PFSK-1 (cell line): ENCODE results near the gene C6orf132.

ENCODE experiments used
- FOXP2 ChIP-seq: optimal IDR thresholded peaks from 2 replicates; pipeline ENCODE3; 2011; ENCODE audit warnings: borderline replicate concordance, control low read depth, inconsistent platforms; ENCODE audit not compliant: insufficient read depth; ENCODE audit errors: extremely low read length, extremely low read depth
- POLR2AphosphoS5 ChIP-seq: IDR thresholded peaks from 2 replicates; pipeline ENCODE4 v1.6.1; 2012; ENCODE audit warnings: low read depth, mild to moderate bottlenecking, control low read depth, low read length, moderate library complexity
- REST ChIP-seq, 2 experiments: IDR thresholded peaks; 2 replicates each; pipeline versions ENCODE4 v1.6.1 to v1.8.0; 2011 to 2012; ENCODE audit warnings: low read depth in 2 of 2, low read length in 2 of 2, control low read depth in 1 of 2, inconsistent platforms in 1 of 2, mild to moderate bottlenecking in 1 of 2, moderate library complexity in 1 of 2; ENCODE audit not compliant: insufficient read depth in 1 of 2
- SIN3A ChIP-seq: IDR thresholded peaks from 2 replicates; pipeline ENCODE4 v1.6.1; 2012; ENCODE audit warnings: mild to moderate bottlenecking, low read length, moderate library complexity, borderline replicate concordance; ENCODE audit not compliant: insufficient read depth
- TAF1 ChIP-seq: IDR thresholded peaks from 2 replicates; pipeline ENCODE4 v1.6.1; 2012; ENCODE audit warnings: low read length, control low read depth, borderline replicate concordance; ENCODE audit not compliant: insufficient read depth

The C6orf132 gene

GRCh38 chr6:42131531-42131930 lies 10.9 kb downstream of the C6orf132 start:
- TF ChIP-seq FOXP2 (no peak), REST (IDR thresholded peaks at IDR 0.05; ENCODE audit: insufficient read depth in 1 of 2, low read depth in 2 of 2, low read length in 2 of 2) (no peak), TAF1 (no peak), SIN3A (no peak), POLR2AphosphoS5 (no peak)

DNA sequence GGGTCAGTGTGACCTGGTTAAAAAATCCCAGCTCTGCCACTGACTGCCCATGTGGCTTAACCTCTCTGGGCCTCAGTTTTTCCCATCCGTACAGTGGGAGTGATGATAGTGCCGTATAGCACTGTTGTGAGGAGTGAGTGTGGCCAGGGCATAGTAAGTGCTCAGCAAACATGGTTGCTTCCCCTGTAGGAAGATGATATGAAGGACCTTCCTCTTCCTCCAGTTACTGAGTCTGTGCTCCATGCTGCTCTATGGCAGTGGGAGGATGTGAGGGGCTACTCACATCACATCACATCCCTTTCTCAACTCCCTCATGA lies 13.1 kb downstream of the C6orf132 start:
- TF ChIP-seq POLR2AphosphoS5 = no peak
- TF ChIP-seq TAF1 = no peak
- TF ChIP-seq SIN3A = no peak
- no peak for TF ChIP-seq FOXP2
- TF ChIP-seq REST (IDR thresholded peaks at IDR 0.05; ENCODE audit: insufficient read depth in 1 of 2, low read depth in 2 of 2, low read length in 2 of 2) = no peak

GRCh38 chr6:42128460-42129359 lies 13.7 kb downstream of the C6orf132 start:
- no peak for TF ChIP-seq FOXP2
- no peak for TF ChIP-seq SIN3A
- TF ChIP-seq TAF1 = no peak
- no peak for TF ChIP-seq POLR2AphosphoS5
- no peak for TF ChIP-seq REST (IDR thresholded peaks at IDR 0.05; ENCODE audit: insufficient read depth in 1 of 2, low read depth in 2 of 2, low read length in 2 of 2)

DNA sequence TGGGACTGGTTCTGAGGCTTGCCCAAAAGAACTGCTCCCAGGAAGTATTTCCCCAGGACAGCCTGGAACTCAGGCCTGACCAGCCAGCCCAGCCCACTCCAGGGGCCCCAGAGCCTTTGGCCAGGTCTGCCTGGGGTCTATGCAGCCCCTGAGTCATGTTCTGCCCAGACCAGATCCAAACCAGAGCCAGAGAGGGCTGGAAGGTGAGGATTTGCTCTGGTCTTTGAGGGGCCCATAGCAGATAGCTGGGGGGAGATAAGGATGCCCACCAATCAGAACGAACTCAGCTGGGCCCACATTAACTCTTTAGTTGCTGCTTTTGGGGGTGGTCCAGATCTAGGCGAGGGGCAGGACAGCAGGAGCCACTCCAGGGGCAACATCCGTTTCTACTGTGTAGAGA lies 16.8 kb downstream of the C6orf132 start:
- no peak for TF ChIP-seq POLR2AphosphoS5
- TF ChIP-seq REST (IDR thresholded peaks at IDR 0.05; ENCODE audit: insufficient read depth in 1 of 2, low read depth in 2 of 2, low read length in 2 of 2) = no peak
- TF ChIP-seq FOXP2 = no peak
- TF ChIP-seq TAF1 = no peak
- TF ChIP-seq SIN3A = no peak

DNA sequence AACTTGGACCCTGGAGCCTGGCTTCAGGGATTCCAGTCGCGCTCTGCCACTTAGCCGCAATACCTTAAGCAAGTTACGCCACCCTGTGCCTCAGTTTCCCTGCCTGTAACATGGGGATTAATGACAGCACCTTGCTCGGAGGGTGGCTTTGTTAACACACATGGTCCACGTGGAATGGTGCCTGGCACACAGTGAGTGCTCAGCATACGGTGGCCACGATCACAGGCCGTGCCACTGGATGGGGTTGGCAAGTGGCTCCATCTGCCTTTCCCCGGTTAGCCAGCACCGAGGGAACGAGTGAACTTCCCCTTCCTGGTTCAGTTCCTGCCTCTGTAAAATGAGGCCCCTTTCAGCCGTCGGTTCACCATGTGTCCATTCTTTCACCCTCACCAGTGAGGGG lies 17.2 kb downstream of the C6orf132 start:
- TF ChIP-seq TAF1 (no peak), SIN3A (no peak), REST (IDR thresholded peaks at IDR 0.05; ENCODE audit: insufficient read depth in 1 of 2, low read depth in 2 of 2, low read length in 2 of 2) (no peak), FOXP2 (no peak), POLR2AphosphoS5 (no peak)
